GM19099 (cell line): ENCODE results near the gene STK32B.

Experiments
- POLR2A ChIP-seq: IDR thresholded peaks from 3 replicates; pipeline ENCODE4 v1.6.1; 2011; ENCODE audit warnings: low read depth; ENCODE audit not compliant: insufficient read length; ENCODE audit errors: extremely low read depth

The STK32B gene

DNA sequence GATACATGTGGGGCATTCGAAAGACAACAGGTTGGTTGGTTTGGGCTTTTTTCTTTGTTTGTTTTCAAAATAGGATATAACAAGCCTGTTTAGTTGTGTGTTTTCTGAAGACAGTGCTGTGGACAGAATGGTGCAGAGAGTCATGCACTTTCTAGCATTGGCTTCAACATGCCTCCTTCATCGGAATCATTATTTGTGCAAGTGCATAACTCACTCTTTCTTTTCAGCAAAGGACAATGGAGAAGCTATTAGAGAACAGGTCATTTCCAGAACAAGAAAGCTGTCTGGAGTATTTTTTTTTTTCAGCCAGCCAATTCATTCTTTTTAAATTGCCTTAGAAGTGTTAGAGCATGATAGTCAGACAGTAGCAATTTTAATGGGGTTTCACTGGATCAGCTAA is 225.8 kb downstream of the STK32B start:
- no peak for TF ChIP-seq POLR2A

GRCh38 chr4:5278213-5278612 is 226.9 kb downstream of the STK32B start:
- TF ChIP-seq POLR2A = no peak

- TF ChIP-seq POLR2A = no peak
Observed at GRCh38 chr4:5280828-5281227, 229.5 kb downstream of the STK32B start.

- TF ChIP-seq POLR2A = no peak
Observed at GRCh38 chr4:5283837-5284236, 232.6 kb downstream of the STK32B start.

DNA sequence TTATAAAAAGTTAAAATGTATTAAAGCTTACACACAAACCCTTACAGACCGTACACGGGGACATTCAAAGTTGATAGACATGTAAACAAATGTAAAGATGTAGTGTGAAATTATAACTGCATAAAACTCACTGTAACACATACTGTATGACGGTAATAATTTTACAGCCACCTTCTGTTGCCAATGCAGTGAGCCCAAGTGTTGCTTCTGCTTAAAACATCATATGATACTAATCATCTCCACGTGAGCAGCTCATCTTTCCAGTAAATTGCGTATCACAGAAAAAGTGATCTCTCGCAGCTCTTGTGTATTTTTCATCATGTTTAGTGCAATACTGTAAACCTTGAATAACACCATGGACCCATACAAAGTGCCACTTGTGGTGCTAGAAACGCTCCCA is 233.2 kb downstream of the STK32B start:
- TF ChIP-seq POLR2A = no peak

DNA sequence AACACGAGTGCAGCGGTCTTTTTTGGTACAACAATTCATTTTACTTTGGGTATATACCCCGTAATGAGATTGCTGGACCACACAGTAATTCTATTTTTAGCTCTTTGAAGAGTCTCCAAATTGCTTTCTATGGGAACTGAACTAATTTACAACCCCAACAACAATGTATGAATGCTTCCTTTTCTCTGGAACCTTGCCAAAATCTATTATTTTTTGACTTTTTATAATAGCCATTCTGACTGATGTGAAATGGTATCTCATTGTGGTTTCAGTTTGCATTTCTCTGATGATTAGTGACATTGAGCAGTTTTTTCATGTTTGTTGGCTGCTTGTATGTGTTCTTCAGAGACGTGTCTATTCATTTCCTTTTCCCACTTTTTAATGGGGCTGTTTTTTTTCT is 240.8 kb downstream of the STK32B start:
- no peak for TF ChIP-seq POLR2A

DNA sequence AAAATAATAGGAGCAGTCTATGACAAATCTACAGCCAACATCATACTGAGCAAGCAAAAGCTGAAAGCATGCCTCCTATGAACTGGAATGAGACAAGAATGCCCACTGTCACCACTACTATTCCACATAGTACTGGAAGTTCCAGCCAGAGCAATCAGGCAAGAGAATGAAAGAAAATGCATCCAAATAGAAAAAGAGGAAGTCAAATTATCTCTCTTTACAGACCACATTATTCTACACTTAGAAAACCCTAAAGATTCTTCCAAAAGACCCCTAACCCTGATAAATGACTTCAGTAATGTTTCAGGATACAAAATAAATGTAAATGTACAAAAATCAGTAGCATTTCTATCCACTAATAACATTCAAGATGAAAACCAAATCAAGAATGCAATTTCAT is 249.0 kb downstream of the STK32B start:
- no peak for TF ChIP-seq POLR2A

DNA sequence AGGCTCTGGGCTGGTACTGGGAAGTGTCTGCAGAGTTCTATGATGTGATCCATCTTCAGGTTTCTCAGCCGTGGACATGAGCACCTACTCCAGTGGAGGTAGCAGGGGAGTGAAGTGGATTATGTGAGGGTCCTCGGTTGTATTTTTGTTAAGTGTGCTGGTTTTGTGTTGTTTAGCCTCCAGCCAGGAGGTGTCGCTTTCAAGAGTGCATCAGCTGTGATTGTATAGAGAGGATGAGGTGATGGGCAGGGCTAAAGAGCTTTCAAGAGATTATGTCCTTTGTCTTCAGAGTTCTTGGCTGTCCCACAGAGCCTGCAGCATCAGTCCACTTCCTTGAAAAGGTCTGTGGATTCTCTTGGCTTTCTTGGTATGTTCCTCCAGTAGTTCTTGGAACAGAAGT is 256.6 kb downstream of the STK32B start:
- no peak for TF ChIP-seq POLR2A

DNA sequence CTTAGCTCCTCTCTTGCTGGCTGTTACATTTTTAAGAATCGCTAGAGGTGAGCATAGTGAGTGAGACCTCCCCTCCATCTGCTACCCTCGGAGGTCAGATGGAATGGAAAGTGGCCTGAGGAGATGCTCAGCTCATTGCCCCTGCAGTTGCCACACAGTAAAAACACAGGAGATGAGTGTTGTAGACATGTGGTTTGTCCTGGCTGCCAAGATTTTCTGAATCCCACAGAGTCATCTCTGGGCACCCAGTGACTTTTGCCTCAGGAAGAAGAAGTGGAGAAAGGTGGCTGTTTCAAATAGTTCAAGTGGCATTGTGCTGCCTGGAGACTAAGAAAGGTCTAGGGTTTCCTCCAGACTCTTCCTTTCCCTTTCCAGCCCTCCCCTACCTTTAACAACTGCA is 271.0 kb downstream of the STK32B start:
- TF ChIP-seq POLR2A = no peak

DNA sequence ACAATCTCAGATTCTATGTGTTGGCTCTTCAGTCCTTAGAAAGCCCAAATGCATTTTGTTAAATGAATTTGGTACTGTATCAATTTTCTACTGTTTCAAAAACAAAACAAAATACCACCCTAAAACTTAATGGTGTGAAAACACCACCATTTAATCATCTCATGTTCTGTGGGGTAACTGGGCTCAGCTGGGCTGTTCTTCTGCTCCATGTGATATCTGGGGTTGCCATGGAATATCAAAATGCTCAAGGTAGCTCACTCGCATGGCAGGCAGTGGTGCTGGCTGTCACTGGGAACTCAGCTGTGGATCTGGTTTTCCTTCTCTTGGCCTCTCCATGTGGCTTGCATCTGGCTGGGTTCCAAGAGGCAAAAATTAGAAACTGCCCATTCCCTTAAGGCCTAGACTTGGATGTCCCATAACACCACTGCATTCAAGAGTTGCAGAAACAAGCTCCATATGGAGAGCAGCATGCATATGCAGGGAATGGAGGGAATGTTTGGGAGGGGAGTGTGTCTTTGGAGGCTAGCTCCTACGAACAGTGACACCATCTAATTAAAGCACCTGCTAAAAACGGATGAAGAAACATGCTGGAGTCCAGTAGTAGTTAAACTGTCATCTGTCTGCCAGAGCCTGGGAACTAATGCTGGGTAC is 279.2 kb downstream of the STK32B start:
- TF ChIP-seq POLR2A = no peak

DNA sequence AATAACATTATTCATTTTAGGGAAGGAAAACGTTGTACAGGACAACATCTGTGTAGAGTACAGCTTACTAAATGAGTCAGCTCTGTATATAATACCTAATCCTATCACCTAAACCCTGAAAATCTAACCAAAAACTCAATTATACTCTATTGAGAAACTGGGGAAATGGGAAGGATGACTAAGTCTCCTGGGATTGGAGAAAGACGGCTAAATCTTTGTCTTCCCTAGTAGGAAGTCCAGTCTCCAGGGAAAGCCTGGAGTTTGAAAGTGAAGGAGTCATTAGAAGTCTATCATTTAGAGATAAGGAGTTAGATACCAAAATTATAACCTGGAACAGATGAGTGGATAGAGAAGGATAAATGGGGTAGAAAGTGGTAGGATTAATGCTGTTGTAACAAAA is 286.5 kb downstream of the STK32B start:
- TF ChIP-seq POLR2A = no peak

- no peak for TF ChIP-seq POLR2A
Observed at GRCh38 chr4:5338531-5338930, 287.3 kb downstream of the STK32B start.

- TF ChIP-seq POLR2A = no peak
Observed at GRCh38 chr4:5340991-5341451, 289.7 kb downstream of the STK32B start.

GRCh38 chr4:5341526-5341925 is 290.2 kb downstream of the STK32B start:
- TF ChIP-seq POLR2A = no peak

- TF ChIP-seq POLR2A = no peak
Observed at GRCh38 chr4:5355846-5356245, 304.6 kb downstream of the STK32B start.

GRCh38 chr4:5357870-5358269 is 306.6 kb downstream of the STK32B start:
- TF ChIP-seq POLR2A = no peak

- TF ChIP-seq POLR2A = no peak
Observed at GRCh38 chr4:5361968-5362367, 310.7 kb downstream of the STK32B start.
